HepG2 (cell line): ENCODE measurements around the gene RMI2.

ENCODE experiments used
- BCLAF1 ChIP-seq: fragments of 450-650 bp; IDR thresholded peaks from 2 replicates; pipeline ENCODE4 v1.6.1; 2017; ENCODE audit warnings: mild to moderate bottlenecking
- MEIS1 ChIP-seq: sonication (generic); formaldehyde crosslinking; IDR thresholded peaks from 2 replicates; pipeline ENCODE4 v1.9.0; 2021; ENCODE audit warnings: mild to moderate bottlenecking, missing genetic modification reagents, moderate library complexity, borderline replicate concordance
- SALL2 ChIP-seq: sonication (generic); formaldehyde crosslinking; IDR thresholded peaks from 2 replicates; pipeline ENCODE4 v1.8.1; 2023; ENCODE audit warnings: mild to moderate bottlenecking, missing genetic modification reagents, inconsistent platforms
- SNAPC5 ChIP-seq: sonication (generic); formaldehyde crosslinking; IDR thresholded peaks from 2 replicates; pipeline ENCODE4 v1.8.1; 2023; ENCODE audit warnings: mild to moderate bottlenecking, missing genetic modification reagents, borderline replicate concordance
- ZHX1 ChIP-seq: sonication (generic); formaldehyde crosslinking; IDR thresholded peaks from 2 replicates; pipeline ENCODE4 v1.8.1; 2022; ENCODE audit warnings: low read depth, mild to moderate bottlenecking, missing genetic modification reagents
- ZNF121 ChIP-seq: sonication (generic); formaldehyde crosslinking; IDR thresholded peaks from 2 replicates; pipeline ENCODE4 v1.5.0; 2020; ENCODE audit warnings: mild to moderate bottlenecking, missing genetic modification reagents
- ZNF280B ChIP-seq: sonication (generic); formaldehyde crosslinking; IDR thresholded peaks from 2 replicates; pipeline ENCODE4 v1.5.0; 2020; ENCODE audit warnings: missing genetic modification reagents, mild to moderate bottlenecking, borderline replicate concordance
- ZNF691 ChIP-seq: sonication (generic); formaldehyde crosslinking; IDR thresholded peaks from 2 replicates; pipeline ENCODE4 v1.4.0; 2020; ENCODE audit warnings: missing genetic modification reagents, low read depth, mild to moderate bottlenecking, borderline replicate concordance

GRCh38 chr16:11326084-11326736, 19.0 kb upstream of the RMI2 start:
- TF ChIP-seq ZNF280B: no peak
- TF ChIP-seq SNAPC5 (CRISPR knock-in tag): no peak
- no peak for TF ChIP-seq ZHX1
- no peak for TF ChIP-seq MEIS1 (CRISPR knock-in tag)
- no peak for TF ChIP-seq ZNF691 (CRISPR knock-in tag)
- peak; percentile 57; the same call in 1 of the 2 replicates for TF ChIP-seq ZNF121 (CRISPR knock-in tag)
- no peak for TF ChIP-seq SALL2 (CRISPR knock-in tag)
- TF ChIP-seq BCLAF1: no peak
